HPDE6-E6E7 (cell line): ENCODE results near the gene BCL3.
"Not testable (repeated sequence)": the region's sequence is repeated elsewhere in the genome, so short reads cannot be mapped to it uniquely, and the experiment has no call there.

Source experiments
- DNase-seq: peaks from one replicate; pipeline ENCODE4 v3.0.0; 2011; ENCODE audit warnings: missing footprints; ENCODE audit errors: extremely low spot score

BCL3 gene

GRCh38 chr19:44721369-44721768 lies 27.1 kb upstream of the BCL3 start:
- DNase-seq: not testable (repeated sequence)

- no peak for DNase-seq
Observed at GRCh38 chr19:44722131-44723121, 26.1 kb upstream of the BCL3 start.

GRCh38 chr19:44723299-44723951 lies 25.1 kb upstream of the BCL3 start:
- DNase-seq: no peak

DNA sequence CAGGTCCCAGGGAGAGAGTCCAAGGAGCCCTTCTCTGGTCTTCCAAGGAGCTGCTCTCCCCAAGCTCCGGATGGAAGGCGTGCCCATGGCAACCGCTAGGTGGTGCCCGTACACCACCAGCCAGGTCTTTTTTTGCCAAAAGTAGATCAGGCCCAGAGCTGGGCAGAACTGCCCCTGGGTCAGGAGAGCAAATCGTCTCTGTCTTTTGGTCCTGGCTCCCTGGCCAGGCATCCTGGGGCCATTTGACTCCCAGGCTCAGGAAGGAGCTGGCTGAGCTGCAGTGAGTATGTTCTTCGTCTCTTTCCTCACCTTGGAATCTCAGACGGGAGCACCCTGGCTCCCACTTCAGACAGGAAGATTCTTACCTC lies 24.6 kb upstream of the BCL3 start:
- DNase-seq: peak; percentile 71

DNA sequence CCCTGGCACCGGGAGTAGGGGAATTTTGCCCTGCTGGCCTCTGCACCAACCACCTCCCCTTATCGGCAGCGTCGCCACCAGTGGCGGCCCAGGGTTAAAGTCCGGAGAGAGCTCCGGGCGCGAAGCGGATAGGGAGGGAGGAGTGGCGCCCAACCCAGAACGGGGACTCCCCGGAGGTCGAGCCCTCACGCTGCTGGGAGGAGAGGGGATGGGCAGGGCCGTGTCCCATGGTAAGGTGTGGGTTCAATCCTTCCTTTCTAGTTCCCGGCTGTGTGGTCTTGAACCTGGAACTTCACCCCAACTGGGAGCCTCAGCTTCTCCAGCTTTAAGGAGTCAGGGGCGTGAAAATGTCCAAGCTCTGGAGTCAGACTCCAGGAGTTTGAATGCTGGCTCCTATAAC lies 23.3 kb upstream of the BCL3 start:
- no peak for DNase-seq

- no peak for DNase-seq
Observed at GRCh38 chr19:44725684-44726083, 22.8 kb upstream of the BCL3 start.

DNA sequence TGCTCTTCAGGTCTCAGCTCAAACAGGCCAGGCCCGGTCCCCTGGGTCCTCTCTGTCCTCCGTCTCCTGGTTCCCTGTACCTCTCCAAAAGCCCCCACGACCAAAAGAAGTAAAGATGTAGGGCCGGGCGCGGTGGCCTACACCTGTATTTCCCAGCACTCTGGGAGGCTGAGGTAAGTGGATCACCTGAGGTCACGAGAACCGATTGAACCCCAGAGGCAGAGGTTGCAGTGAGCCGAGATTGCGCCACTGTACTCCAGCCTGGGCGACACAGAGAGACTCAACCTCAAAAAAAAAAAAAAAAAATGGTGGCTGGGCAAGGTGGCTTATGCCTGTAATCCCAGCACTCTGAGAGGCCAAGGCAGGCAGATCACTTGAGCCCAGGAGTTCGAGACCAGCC lies 22.0 kb upstream of the BCL3 start:
- DNase-seq: no peak

DNA sequence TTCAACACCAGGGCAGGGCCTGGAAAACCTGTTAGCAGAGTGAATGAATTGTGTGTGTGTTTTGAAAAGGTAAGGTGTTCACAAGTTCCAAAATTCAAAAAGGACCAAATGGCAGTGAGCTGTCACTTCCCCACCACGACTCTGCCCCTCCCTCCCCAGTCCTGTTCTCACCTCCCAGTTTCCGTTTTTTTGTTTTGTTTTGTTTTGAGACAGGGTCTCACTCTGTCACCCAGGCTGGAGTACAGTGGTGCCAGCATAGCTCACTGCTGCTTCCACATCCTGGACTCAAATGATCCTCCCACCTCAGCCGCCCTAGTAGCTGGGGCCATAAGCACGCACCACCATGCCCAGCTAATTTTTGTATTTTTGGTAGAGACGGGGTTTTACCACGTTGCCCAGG lies 20.3 kb upstream of the BCL3 start:
- no peak for DNase-seq

- no peak for DNase-seq
Observed at GRCh38 chr19:44729516-44730033, 18.9 kb upstream of the BCL3 start.

DNA sequence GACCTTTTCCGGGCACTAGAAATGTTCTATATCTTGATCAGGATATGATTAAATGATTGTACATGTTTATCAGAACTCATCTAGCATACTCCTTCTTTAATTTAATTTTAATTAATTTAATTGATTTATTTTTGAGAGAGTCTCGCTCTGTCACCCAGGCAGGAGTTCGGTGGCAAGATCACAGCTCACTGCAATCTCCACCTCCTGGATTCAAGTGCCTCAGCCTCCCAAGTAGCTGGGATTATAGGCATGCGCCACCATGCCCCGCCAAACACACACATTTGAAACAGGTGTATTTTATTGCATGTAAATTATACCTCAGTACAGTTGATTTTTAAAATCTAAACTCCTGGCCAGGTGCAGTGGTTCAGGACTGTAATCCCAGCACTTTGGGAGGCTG lies 17.4 kb upstream of the BCL3 start:
- no peak for DNase-seq

GRCh38 chr19:44731622-44732021 lies 16.9 kb upstream of the BCL3 start:
- no peak for DNase-seq

DNA sequence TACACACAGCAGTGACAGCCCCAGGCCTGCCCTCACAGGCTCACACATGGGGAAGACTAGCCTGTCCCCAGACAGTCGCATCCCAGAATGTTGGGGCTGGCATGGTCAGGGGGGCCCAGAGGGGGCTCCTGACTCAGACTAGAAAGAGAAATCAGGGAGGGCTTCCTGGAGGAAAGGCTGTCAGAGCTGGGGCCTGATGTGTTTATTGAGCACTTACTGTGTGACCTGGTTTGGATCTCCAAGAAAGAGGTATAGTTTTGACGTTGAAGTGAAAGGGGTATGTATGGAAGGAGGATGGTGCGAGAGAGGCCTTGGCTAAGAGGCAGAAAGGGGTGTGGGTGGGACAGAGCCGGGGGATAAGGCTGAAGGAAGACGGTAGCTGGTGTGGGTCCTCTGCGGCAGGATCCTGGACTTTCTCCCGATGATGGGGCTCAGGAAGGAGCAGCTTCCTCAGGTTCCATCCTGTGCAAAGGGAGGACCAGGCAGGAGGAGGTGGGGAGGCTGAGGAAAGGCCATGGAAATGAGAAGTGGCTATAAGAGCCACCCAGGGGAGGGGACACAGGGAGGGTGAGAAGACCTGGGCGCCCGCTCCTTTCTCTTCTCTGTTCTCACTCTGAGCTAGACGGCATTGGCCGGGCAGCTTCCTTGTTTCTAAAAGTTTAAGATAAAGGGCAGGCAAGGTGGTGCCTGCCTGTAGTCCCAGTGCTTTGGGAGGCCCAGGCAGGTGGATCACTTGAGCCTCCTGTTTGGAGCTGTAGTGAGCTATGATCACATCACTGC lies 16.1 kb upstream of the BCL3 start:
- no peak for DNase-seq

DNA sequence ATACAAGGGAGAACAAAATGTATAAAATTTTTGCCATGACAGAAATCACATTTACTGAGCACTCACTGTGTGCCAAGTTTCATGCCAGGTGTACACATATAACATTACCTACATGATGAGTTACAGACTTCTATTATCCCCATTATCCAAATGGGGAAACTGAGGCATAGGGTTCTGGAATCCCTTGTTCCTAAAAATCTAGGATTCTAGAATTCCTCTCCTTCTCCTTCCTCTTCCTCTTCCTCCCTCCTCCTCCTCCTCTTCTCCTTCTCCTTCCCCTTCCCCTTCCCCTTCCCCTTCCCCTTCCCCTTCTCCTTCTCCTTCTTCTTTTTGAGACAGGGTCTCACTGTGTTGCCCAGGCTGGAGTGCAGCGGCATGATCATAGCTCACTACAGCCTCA lies 14.2 kb upstream of the BCL3 start:
- no peak for DNase-seq

- no peak for DNase-seq
Observed at GRCh38 chr19:44735011-44735410, 13.5 kb upstream of the BCL3 start.

- no peak for DNase-seq
Observed at GRCh38 chr19:44737238-44738071, 11.1 kb upstream of the BCL3 start.

DNA sequence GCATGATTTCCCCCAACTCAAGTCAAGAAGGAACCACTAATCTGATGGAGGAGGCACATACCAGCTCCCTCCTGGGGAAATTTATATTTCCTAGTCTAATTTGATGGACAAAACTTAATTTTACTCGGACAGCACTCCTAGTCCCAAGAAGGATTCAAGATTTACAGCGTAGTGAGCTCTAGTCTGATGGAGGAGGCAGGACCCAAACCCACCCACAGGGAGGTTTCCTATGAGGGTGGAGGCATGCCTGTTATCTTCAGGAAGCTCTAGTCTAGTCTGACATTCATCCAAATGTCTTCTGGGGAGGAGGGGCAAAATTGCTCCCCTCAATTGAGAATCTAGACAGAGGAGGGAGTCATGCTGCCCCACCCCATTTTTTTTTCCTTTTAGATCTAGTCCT lies 10.4 kb upstream of the BCL3 start:
- no peak for DNase-seq

DNA sequence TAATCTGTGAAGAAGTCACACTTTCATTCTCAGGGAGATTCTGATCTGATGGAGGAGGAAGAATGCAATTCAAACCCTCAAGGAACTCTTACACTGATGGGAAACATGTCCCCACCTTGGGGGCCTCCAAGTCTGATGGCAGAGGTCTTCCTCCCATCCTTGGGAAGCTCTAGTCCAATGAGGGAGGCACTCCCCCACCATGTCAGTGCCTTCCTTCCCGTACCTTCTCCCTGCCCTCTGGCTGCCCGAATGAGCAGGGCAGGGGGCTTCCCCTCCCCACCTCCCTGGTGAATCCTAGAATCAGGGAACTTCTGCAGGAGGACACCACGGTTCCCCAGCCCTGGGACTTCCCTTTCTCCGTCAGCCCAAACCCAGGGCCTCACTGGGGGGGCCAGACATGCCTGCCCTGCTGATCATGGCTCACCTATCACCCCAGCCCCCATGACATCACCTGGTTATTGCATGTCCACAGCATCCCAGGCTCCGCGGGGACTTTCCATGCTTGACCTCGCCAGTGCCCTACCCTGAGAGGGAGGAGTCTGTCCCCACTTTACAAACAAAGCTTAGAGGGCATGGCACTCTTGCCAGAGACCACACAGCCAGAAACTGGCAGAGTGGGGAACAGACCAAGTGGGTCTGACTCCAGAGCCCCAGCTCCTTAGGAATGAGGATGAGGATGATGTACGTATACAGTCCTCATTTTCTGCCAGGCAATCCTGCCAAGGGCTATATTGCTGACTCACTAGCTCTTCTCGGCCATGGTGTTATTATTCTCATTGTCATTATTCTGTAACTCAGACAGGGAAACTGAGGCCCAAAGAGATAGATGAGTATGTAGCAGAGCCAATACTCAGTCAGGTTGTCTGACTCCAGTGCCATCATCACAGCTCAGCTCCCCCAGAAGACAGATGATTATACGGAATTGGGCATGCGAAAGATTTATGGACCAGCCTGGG lies 9.6 kb upstream of the BCL3 start:
- DNase-seq: no peak

GRCh38 chr19:44740351-44740824 lies 8.1 kb upstream of the BCL3 start:
- DNase-seq: no peak

- no peak for DNase-seq
Observed at GRCh38 chr19:44741258-44741731, 7.2 kb upstream of the BCL3 start.

DNA sequence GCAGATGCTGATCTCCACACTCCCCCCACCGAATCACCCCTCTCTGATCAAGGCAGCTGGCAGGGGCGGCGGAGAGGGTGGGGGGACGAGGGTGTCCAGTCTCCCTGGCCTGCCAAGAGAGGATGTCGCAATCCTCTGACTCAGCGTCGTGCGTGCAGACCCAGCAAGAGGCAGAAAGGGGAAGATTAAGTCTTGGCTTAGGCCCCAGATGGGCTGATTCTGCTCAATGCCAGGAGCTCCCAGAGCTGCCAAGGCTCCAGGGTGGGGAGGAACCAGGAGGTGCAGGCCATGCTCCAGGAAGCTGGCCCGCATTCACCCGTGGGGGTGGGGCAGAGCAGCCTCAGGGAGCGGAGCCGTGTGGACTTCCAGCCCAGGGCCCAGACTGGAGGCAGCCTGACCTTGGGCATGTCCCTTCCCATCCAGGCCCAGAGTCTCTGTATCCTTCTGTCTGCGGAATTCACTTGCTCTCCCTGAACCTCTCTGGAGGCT lies 6.6 kb upstream of the BCL3 start:
- DNase-seq: peak; percentile 92
